ENCODE results near the gene KRTAP22-1. TPM values are rescaled to one million over a fixed set of nuclear protein-coding genes. Genes with fewer than 3 reads are reported as not detected.

Gene KRTAP22-1
- polyA plus RNA-seq, 3 donors, result not detected

- Histone ChIP-seq H3K9ac (ENCODE audit: insufficient read depth, low read length, poor library complexity, severe bottlenecking) (no peak overlapping the region), H3K9me3 (replicated peaks in 1 of 2; ENCODE audit: control insufficient read depth in 1 of 2, insufficient read depth in 1 of 2, low read length in 2 of 2) (peaks cover 7 to 21% of the 10 kb centered on the region in 2 donors), H3K4me3 (replicated peaks in 1 of 3; ENCODE audit: low read depth in 2 of 3, low read length in 3 of 3) (no peak overlapping the region), H3K36me3 (replicated peaks in 1 of 2; ENCODE audit: control insufficient read depth in 1 of 2, insufficient read depth in 2 of 2, low read length in 2 of 2) (no peaks in the 10 kb centered on the region), H3K4me1 (ENCODE audit: control insufficient read depth in 1 of 2, insufficient read depth in 2 of 2, low read length in 2 of 2) (no peaks in the 10 kb centered on the region), H3K27me3 (ENCODE audit: control insufficient read depth in 2 of 2, insufficient read depth in 2 of 2, low read length in 2 of 2) (no peaks in the 10 kb centered on the region), H3K27ac (ENCODE audit: low read depth in 1 of 2, low read length in 2 of 2) (no peak overlapping the region), H3K4me2 (replicated peaks; ENCODE audit: extremely low read depth, low read length, poor library complexity, severe bottlenecking) (no peak overlapping the region), H4K20me1 (ENCODE audit: insufficient read depth, low read length) (no peaks in the 10 kb centered on the region), H3K79me2 (ENCODE audit: insufficient read depth, low read length) (no peaks in the 10 kb centered on the region), H2AFZ (ENCODE audit: insufficient read depth, low read depth, low read length, poor library complexity, severe bottlenecking) (no peak overlapping the region)
- Mint-ChIP-seq H3K4me3 (no peak overlapping the region), H3K36me3 (no peaks in the 10 kb centered on the region), H3K4me1 (no peaks in the 10 kb centered on the region), H3K27me3 (ENCODE audit: low read depth in 3 of 3) (peaks cover 0 to 3% (median 0%) of the 10 kb centered on the region in 3 donors), H3K27ac (peak overlapping the region in 1 of 7 donors; percentile 25), H3K9me3 (peaks cover 0 to 11% (median 8%) of the 10 kb centered on the region in 7 donors)
- TF ChIP-seq, protein P1, sequence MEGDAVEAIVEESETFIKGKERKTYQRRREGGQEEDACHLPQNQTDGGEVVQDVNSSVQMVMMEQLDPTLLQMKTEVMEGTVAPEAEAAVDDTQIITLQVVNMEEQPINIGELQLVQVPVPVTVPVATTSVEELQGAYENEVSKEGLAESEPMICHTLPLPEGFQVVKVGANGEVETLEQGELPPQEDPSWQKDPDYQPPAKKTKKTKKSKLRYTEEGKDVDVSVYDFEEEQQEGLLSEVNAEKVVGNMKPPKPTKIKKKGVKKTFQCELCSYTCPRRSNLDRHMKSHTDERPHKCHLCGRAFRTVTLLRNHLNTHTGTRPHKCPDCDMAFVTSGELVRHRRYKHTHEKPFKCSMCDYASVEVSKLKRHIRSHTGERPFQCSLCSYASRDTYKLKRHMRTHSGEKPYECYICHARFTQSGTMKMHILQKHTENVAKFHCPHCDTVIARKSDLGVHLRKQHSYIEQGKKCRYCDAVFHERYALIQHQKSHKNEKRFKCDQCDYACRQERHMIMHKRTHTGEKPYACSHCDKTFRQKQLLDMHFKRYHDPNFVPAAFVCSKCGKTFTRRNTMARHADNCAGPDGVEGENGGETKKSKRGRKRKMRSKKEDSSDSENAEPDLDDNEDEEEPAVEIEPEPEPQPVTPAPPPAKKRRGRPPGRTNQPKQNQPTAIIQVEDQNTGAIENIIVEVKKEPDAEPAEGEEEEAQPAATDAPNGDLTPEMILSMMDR (IDR thresholded peaks at IDR 0.05), result no peak
- DNase-seq, result no peak
- intact Hi-C loops (cut with micrococcal nuclease), result no loop called here
These were observed 14.3 kb downstream of the KRTAP22-1 start for GRCh38 chr21:30615199-30615598.

DNA sequence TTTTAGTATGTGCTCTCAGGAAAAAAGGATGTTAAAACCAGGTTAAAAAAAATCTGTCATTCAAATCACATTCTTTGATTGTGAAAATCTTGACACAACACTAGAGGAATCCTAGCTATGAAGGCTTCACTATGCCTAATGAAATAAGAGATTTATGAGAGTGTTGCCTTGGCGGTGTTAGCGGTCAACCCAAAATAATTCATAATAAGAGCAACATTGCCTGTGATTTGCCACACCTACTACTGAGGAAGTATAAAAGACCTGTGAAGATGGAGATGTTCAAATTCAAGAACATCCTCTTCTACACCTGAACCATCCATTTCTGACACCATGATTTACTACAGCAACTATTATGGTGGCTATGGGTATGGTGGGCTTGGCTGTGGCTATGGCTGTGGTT is 15.2 kb downstream of the KRTAP22-1 start, which contains the start of gene KRTAP20-1:
TSS of gene KRTAP20-1 (plus strand) at position 301 of the 400 bp plus-strand sequence. CDS start at position 331, 30 bp downstream.
- peaks cover 0 to 3% (median 0%) of the 10 kb centered on the region in 3 donors for H3K27me3 Mint-ChIP-seq (ENCODE audit: low read depth in 3 of 3)
- no CpG with 5 or more reads among the region's 2 CpGs for WGBS (ENCODE audit: insufficient coverage)
- TF ChIP-seq, protein P1 (IDR thresholded peaks at IDR 0.05), result no peak

More for the DNA sequence above, 15.2 kb downstream of the KRTAP22-1 start, which contains the start of gene KRTAP20-1:
- Histone ChIP-seq H3K4me1 (ENCODE audit: control insufficient read depth in 1 of 2, insufficient read depth in 2 of 2, low read length in 2 of 2) (no peaks in the 10 kb centered on the region), H3K27me3 (ENCODE audit: control insufficient read depth in 2 of 2, insufficient read depth in 2 of 2, low read length in 2 of 2) (no peaks in the 10 kb centered on the region), H3K27ac (ENCODE audit: low read depth in 1 of 2, low read length in 2 of 2) (no peak within 1 kb of the TSS), H3K4me2 (replicated peaks; ENCODE audit: extremely low read depth, low read length, poor library complexity, severe bottlenecking) (no peak within 1 kb of the TSS), H2AFZ (ENCODE audit: insufficient read depth, low read depth, low read length, poor library complexity, severe bottlenecking) (no peak within 1 kb of the TSS), H4K20me1 (ENCODE audit: insufficient read depth, low read length) (no peaks in the 10 kb centered on the region), H3K79me2 (ENCODE audit: insufficient read depth, low read length) (no peaks in the 10 kb centered on the region), H3K36me3 (replicated peaks in 1 of 2; ENCODE audit: control insufficient read depth in 1 of 2, insufficient read depth in 2 of 2, low read length in 2 of 2) (no peaks in the 10 kb centered on the region), H3K4me3 (replicated peaks in 1 of 3; ENCODE audit: low read depth in 2 of 3, low read length in 3 of 3) (no peak within 1 kb of the TSS), H3K9me3 (replicated peaks in 1 of 2; ENCODE audit: control insufficient read depth in 1 of 2, insufficient read depth in 1 of 2, low read length in 2 of 2) (peaks cover 6 to 21% of the 10 kb centered on the region in 2 donors), H3K9ac (ENCODE audit: insufficient read depth, low read length, poor library complexity, severe bottlenecking) (no peak within 1 kb of the TSS)
- intact Hi-C loops (cut with micrococcal nuclease), result no loop called here
- Mint-ChIP-seq H3K27ac (peak within 1 kb of the TSS in 1 of 7 donors; percentile 25), H3K36me3 (no peaks in the 10 kb centered on the region), H3K4me1 (no peaks in the 10 kb centered on the region), H3K9me3 (peaks cover 0 to 9% (median 7%) of the 10 kb centered on the region in 7 donors), H3K4me3 (no peak within 1 kb of the TSS)
- no peak for DNase-seq

Measured in CD14-positive monocyte (primary cell).